Activated CD8-positive, alpha-beta memory T cell treated with anti-CD3 and anti-CD28 coated beads, Interleukin-2, amount 50 U/mL, for 24 hours (primary cell): Measurements from ENCODE around the gene CLASP2.
"Not testable (repeated sequence)": the region's sequence is repeated elsewhere in the genome, so short reads cannot be mapped to it uniquely, and the experiment has no call there.

Experiments used
- DNase-seq: peaks from one replicate; pipeline ENCODE4 v3.0.0-alpha.2; 2020; ENCODE audit errors: extremely low read depth

CLASP2 gene

DNA sequence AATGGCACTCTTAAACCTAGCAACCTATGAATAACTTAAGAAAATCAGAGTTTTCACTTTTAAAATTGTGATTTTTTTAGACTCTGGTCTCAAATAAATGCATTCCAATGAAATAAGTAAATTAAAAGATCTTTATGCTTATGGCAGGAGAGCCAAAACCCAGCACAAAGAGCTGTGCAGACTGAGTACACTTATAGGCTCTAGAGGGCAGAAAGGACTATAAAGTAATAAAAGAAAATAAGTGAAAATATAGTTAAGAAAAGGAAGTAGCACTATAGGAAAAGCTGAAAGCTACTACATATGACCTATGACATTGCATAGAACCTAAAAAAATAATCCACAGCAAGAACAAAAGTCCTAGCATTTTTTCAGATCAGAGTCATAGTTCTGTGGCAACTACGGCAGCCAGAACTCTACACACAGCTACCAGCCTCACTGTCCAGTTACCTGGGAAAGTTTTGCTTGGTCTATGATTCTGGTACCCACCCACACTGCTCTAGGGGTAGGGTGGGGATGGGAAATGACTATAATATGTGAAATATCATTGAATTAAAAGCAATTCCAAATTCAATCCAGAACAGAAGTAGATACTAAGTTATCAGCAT is 30.5 kb downstream of the CLASP2 start:
- no peak for DNase-seq

DNA sequence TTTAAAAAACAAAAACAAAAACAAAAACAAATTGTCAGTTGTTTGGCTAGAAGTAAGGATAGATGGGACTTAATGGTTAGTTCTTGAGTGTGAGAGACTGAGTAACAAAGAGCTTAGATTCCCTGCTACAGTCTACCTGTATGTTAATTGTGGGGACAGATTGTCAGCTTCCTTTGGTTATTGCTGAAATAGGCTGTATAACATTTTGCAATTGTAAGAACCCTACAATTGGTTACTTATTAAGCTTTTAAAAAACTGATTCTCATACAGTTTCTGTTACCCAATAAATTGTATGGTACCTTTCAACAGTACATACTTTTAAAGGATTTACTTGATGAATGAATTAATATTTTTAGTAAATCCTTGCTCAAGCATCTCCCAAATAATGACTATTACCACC is 35.3 kb downstream of the CLASP2 start:
- DNase-seq = no peak

DNA sequence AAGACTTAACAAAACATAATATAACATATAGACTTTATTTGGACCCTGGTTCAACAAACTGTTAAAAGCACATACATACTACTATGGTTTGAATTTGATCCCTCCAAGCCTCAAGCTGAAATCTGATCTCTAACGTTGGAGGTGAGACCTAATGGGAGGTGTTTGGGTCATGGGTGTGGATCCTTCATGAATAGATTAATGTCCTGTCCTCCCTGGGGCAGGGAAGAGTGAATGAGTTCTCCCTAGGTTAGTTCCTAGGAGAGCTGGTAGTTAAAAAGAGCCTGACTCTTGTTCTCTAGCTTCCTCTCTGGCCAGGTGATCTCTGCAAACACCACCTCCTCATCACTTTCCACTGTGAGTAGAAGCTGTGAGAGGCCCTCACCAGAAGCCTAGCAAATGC is 36.4 kb downstream of the CLASP2 start:
- DNase-seq = no peak

DNA sequence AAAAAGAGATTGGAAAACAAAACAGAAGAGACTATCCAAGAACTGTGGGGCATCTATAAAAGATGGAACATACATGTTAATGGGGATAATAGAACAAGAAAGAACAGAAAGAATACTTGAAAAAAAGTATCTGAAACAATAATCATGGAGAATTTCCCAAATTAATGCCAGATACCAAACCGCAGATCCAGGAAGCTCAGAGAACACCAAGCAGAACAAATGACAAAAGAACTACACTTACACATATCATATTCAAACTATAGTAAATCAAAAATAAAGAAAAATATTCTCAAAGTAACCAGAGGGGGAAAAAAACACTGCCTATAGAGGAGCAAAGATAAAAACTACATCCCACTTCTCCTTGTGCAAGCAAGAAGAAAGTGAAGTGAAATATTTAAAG is 40.0 kb downstream of the CLASP2 start:
- no peak for DNase-seq

DNA sequence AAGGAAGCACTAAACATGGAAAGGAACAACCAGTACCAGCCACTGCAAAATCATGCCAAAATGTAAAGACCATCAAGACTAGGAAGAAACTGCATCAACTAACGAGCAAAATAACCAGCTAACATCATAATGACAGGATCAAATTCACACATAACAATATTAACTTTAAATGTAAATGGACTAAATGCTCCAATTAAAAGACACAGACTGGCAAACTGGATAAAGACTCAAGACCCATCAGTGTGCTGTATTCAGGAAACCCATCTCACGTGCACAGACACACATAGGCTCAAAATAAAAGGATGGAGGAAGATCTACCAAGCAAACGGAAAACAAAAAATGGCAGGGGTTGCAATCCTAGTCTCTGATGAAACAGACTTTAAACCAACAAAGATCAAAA is 44.6 kb downstream of the CLASP2 start:
- DNase-seq = not testable (repeated sequence)

DNA sequence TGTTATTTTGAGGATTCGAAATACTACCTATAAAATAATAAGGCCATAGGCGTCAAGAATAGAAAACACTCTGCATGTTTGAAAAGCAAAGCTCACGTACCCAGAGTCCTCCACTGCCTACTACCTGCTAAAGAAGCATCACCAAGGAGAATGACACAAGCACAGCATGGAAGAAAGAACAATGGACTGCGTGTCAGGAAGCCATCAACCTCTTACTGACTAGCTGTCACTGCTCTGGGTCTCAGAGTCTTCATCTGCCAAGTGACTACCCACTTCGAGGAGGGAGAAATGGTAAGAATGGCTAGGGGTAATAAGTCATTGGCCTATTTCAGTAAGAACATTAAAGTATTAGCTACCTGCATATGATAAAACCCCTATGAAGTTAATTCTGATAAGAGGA is 49.4 kb downstream of the CLASP2 start:
- no peak for DNase-seq

DNA sequence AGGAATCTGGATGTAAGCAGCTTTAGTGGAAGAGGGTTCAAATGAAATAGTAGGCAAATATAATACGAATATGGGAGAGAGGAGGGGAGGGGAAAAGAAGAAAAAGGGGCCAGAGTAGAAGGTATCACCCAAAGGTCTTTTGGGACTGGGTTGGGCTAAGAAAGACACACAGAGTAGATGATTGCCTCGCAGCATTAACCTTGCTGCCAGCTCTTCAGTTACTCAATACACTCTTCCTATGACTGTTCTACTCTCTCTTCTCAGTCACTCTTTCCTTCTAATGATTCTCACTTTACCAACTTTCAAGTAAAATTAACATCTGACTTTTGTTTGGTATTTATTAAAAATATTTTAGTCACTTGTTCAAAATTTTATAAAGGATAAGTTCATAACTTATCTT is 52.8 kb downstream of the CLASP2 start:
- no peak for DNase-seq

DNA sequence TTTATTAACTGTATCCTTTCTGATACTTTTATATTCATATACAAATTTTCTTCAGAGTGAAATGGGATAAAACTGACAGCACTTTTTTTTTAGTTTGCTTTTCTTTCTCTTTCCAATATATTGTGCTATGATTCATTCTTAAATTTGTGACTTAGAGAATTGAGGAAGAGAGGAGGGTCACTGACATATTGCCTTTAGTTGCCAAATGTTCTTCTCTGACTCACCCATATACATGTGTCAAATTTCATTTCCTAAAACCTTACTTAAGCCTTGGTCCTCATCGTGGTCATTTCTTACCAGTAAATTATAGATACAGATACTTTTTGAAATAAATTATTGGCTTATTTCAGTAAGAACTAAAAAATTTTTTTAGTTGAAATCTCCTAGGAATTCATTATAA is 53.9 kb downstream of the CLASP2 start:
- no peak for DNase-seq

DNA sequence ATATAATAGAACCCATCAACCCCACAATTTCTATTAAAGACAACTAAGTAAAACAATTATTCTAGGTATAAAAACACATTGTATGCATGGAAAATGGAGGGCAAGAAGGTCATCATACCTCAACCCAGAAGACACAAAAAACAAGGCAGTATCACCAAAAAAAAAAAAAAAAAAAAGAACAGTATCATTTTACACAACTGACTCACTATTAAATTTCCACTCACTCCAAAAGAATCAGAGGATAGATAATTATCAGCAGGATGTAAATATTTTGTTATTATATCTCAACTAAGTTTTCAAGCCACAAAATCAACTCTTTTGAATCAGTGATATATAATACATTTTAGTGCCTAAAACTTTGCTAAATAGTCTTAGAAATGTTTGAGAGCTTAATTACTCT is 55.0 kb downstream of the CLASP2 start:
- DNase-seq = no peak

DNA sequence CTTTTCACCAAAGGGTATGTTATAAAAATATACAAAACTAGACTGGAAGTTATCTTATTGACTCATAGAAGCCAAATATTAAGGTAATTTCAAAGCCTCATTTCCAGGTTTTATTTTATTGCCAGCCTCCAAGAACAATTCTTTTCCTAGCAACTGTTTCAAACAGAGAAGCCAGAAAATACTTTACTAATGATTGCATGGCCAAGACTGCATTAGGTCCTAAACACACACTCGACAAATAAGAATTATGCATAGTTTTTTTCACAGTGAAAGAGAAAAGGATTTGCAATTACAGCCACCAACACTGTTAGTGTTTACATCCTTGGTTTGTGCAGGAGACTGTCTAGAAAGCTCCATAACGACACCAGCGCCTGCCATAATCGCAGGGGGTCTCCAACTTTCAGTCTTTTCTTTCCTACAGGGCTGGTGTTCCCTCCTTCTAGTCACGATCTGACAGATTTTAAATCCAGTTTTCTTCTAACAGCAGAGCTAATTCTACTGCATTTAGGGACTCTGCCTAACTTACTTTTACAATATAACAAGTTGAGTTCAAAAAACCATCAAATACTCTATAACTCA is 58.1 kb downstream of the CLASP2 start:
- DNase-seq = no peak

DNA sequence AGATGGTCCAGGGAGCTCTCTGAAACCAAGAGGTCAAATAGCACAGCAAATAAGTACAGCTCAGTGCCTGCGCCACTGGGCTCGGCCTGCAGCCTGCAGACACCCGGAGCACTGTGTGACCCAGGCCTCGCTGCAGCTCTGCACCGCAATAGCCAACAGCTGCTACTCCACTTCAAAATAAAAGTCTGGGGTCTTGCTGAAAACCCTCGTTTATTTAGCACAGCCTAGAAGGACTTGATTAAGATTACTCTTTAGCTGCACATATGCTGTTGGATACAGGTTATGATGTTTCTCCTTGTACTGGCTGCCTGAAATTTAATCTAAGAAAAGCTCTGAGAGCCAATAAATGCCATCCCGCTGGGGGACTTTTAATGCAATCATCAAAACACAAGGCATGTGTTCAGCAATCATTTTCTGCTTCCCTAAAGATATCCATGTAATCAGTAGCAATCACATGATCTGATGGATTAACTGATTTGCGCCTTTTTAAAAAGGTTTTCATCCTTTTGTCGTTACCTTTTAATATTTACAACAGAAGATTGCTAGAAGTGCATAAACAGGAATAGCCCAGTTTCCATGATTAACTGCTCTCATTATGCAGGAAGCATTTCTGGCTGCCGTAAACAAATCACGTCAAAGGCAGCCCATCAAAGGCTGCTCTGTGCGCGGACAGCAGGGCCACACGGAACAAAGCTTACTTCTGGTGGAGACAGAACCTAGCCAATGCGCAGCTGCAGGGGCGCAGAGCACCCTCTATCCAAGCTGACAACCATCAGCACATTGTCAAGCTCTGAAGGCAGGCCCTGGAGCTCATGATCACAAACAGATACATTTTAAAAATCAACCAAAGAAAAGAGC is 58.8 kb downstream of the CLASP2 start:
- no peak for DNase-seq

DNA sequence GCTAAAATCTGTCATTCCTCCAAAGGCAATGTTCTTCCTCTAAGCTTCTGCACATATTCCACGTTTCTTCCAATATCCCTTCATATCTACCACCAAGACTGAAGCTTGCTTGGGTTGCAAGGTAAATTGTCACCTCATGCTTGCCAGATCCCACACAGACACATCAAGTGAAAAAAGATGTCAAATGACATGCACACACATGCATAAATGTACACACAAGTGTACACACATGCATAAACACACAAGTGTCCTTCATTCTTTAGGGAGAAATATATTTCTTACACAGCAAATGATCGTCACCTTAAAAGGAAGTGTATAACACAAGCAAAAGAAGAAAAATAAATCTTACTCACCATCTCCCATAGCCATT is 59.4 kb downstream of the CLASP2 start:
- no peak for DNase-seq

DNA sequence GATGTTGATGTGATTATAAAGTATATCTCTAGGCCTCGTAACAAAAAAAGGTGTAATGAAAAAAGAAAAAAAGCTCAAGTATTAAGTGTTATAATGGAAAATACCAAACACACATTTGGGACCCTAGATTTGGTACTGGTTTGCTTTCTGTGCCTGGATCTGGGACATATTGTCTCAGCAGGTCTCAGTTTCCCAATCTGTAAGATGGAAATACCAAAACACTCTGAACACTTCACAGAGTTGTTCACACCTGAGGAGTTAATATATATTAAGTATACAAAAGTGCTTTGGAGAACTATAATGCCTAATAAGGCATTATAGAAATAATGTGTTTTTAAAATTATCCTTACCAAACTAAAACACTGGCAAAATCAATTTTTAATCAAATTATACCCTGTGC is 60.0 kb downstream of the CLASP2 start:
- no peak for DNase-seq

DNA sequence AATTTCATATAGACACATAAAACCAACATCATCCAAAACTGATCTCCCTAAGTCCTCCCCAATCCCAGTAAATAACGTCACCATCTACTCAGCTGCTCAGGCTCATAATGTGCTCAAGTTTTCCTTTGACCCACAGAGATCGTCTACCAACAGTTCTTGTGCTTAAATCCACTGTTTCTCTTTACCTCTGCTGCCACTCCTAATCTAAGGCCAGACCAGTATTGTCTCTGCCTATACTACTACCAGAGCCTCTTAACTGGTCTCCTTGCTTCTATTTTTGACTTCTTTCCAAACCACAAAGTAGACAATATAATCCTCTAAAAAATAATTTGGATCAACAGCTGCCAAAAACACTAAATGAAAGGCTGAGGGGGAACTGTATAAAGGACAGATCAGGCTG is 65.3 kb downstream of the CLASP2 start:
- DNase-seq = no peak

DNA sequence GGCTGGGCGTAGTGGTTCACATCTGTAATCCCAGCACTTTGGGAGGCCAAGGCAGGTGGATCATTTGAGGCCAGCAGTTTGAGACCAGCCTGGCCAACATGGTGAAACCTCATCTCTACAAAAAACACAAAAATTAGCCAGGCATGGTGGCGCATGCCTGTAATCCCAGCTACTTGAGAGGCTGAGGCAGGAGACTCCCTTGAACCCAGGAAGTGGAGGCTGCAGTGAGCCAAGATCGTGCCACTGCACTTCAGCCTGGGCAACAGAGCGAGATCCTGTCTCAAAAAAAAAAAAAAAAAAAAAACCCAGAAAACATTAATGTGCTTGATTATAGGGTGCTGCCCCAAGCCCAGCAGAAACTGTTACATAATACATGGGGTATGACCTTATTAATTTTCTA is 67.0 kb downstream of the CLASP2 start:
- not testable (repeated sequence) for DNase-seq

DNA sequence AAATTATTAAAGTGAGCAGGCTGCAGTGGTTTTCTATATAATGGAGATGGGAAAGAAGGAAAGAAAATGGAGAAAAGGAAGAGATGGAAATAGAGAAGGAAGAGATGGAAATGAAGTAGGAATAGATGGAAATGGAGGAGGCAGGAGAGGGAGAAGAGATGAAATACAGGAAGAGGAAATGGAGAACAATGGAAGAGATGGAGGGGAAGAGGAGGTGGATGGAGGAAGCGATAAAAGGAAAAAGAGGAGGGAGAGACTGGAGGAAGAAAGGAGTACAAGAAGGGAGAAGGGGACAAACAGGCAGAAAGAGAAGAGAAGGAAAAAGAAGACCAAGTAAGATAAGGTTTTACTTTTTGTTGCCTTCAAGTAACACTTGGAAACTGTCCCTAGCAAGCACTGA is 67.6 kb downstream of the CLASP2 start:
- no peak for DNase-seq

DNA sequence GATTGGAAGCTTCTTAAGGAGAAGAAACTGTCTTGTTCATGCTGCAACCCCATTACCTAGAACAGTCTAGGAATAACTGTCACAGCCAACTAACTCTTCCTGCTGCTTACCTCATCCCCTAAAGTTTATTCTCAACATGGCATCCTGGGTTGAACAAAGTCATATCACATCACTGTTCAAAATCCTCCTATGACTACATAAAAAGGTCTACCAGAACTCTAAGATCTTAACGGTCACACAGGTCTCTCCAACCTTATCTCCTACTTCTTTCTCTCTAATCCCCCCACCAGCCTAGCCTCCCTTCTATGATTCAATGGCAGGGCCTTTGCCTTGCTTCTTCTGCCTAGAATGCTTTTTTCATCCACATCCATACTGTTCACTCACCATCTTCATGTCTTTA is 69.3 kb downstream of the CLASP2 start:
- DNase-seq = no peak

DNA sequence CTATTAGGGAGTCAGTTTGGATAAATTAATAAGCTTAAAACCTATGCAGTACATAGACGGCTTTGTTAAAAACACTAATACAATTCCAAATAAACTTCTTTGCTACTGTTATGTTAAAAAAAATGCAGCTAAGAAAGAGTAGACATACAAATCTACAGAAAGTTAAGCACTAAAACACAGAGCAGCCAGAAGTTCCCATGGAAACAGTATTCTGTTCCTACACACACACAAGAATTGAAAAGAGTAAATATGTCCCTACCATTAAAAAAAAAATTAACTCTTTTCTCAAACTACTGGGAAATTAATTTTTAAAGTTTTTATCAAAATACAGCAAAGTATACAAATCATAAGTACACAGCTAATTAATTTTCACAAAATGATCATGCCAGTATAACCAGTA is 71.6 kb downstream of the CLASP2 start:
- DNase-seq = no peak

DNA sequence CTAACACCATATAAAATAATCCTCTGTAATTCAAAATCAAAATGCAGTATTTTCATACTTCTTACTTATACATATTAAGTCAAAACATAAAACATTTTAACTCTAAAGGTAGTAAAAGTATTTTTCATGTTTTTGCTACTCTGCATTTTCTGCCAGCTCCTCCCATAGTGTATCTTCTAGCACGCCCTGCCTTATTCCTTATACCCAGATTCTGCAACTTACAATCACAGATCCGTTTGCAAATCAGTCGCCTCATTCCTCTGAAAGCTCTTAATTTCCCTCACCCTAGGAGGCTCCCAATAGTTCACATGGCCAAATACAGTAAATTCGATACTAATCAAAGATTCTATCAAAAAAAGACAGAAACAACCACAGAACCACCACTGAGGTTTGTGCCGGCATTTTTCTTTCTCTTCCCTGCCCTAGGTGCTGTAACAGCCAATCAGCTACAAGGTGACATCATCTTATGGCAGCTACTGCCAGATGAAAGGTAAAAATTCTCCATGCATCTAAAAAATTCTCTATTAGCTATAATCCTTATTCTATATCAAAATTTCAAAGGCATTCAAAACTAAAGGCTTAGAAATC is 72.9 kb downstream of the CLASP2 start:
- DNase-seq = no peak

DNA sequence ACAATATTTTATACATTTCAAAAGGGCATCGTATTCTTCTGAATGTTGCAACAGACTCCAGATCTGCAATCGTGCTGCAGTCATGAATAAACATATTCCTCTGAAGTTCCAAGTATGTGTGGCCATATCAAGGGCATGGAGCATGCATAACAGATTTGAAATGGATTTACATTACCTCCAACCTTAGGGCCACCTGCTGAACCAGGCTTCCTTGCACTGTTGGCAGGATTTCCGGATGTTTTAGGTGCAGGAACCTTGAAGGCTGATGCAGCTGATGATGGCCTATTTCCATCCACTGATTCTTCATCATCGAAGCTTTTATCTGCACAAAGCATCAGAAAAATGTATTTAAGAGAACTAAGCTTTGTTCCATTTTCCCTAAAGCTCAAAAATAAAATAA is 73.5 kb downstream of the CLASP2 start:
- DNase-seq = no peak

DNA sequence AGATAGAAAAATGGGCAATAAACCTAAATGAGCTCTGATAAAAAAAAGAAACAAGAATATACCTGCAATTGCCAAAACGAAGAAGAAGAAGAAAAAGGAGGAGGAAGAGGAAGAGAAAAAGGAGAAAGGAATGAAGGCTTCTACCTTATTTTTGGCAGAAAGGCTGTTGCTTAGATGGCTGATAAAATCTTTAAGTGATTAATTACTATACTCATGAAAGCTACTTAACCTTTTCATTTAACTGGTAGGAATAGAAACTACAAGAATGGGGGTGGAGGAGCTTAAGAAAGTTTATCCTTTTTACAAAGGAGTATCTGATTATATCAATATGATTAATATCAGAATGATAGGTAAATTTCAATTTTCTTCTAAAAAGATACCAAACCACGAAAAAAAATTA is 75.2 kb downstream of the CLASP2 start:
- DNase-seq = no peak

DNA sequence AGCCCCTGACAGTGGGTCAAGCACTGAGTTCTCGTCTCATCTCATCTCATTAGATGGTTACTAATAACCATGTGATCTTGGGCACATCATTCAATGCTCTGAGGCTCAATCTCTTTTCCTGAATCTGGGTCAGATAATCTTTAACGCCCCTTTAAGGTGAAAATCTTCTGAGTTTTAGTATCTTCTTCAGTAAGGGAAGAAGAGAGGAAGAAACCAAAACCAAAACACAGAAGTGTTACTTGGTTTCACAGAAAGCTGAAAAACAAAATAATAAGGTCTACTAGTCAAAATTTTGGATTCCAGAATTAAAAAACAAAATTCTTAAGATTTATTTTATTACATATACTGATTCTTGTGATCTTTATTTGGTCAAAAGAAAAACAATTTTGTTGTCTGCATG is 78.2 kb downstream of the CLASP2 start:
- no peak for DNase-seq

DNA sequence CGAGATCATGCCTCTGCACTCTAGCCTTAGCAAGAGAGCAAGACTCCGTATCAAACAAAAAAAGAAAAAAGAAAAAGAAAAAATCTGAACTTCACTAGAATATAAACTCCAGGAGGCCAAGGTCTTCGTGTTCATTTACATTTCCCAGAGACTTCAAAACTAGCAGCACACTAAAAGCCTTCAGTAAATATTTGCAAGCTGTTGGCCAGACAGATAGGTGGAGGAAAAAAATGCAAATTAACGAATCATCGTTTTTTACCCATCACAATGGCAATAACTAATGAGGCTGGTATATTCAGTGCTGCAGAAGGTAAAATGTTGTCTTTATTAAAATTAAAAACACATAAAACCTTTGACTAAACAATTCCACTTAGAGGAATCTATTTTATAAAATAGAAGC is 80.6 kb downstream of the CLASP2 start:
- DNase-seq = no peak
